ENCODE data around the gene AGBL4. TPM values are rescaled to one million over a fixed set of nuclear protein-coding genes. Genes with fewer than 3 reads are reported as not detected.

AGBL4 gene
- total RNA-seq, 1 donor from 2014 or later: 2.1 TPM

GRCh38 chr1:48969971-48970370, 1053.8 kb downstream of the AGBL4 start:
- H3K9me3 ChIP-seq: no peaks in the 10 kb centered on the region
- no peak for TF ChIP-seq CTCF (IDR thresholded peaks at IDR 0.05)
- H3K27me3 ChIP-seq (ENCODE audit: low read depth): no peaks in the 10 kb centered on the region
- DNase-seq (no peak), ATAC-seq (no peak)
- H3K36me3 ChIP-seq: no peaks in the 10 kb centered on the region
- intact Hi-C loops (cut with DNase I): no loop called here
- H3K4me3 ChIP-seq: no peak overlapping the region
- no peaks in the 10 kb centered on the region for H3K4me1 ChIP-seq
- no peak overlapping the region for H3K27ac ChIP-seq

- no peaks in the 10 kb centered on the region for H3K36me3 ChIP-seq
- no peak for ATAC-seq
- H3K4me1 ChIP-seq: no peaks in the 10 kb centered on the region
- no peak overlapping the region for H3K4me3 ChIP-seq
- TF ChIP-seq CTCF (IDR thresholded peaks at IDR 0.05): no peak
- H3K27ac ChIP-seq: no peak overlapping the region
- no peaks in the 10 kb centered on the region for H3K27me3 ChIP-seq (ENCODE audit: low read depth)
- H3K9me3 ChIP-seq: no peaks in the 10 kb centered on the region
- DNase-seq: no peak
- intact Hi-C loops (cut with DNase I): no loop called here
Observed at GRCh38 chr1:48967318-48967717, 1056.4 kb downstream of the AGBL4 start.

GRCh38 chr1:48966583-48966982, 1057.2 kb downstream of the AGBL4 start:
- no peaks in the 10 kb centered on the region for H3K4me1 ChIP-seq
- no peaks in the 10 kb centered on the region for H3K27me3 ChIP-seq (ENCODE audit: low read depth)
- no peak overlapping the region for H3K4me3 ChIP-seq
- no peak overlapping the region for H3K27ac ChIP-seq
- no peak for DNase-seq
- TF ChIP-seq CTCF (IDR thresholded peaks at IDR 0.05): no peak
- intact Hi-C loops (cut with DNase I): no loop called here
- no peaks in the 10 kb centered on the region for H3K36me3 ChIP-seq
- no peaks in the 10 kb centered on the region for H3K9me3 ChIP-seq
- ATAC-seq: no peak

GRCh38 chr1:48960320-48960719, 1063.4 kb downstream of the AGBL4 start:
- ATAC-seq (no peak), DNase-seq (no peak)
- intact Hi-C loops (cut with DNase I): no loop called here
- Histone ChIP-seq H3K27me3 (ENCODE audit: low read depth) (no peaks in the 10 kb centered on the region), H3K36me3 (no peaks in the 10 kb centered on the region), H3K4me3 (no peak overlapping the region), H3K27ac (no peak overlapping the region), H3K9me3 (no peaks in the 10 kb centered on the region), H3K4me1 (no peaks in the 10 kb centered on the region)
- TF ChIP-seq CTCF (IDR thresholded peaks at IDR 0.05): no peak

- no peak for TF ChIP-seq CTCF (IDR thresholded peaks at IDR 0.05)
- ATAC-seq (no peak), DNase-seq (no peak)
- intact Hi-C loops (cut with DNase I): no loop called here
- no peak overlapping the region for H3K27ac ChIP-seq
- no peak overlapping the region for H3K4me3 ChIP-seq
- no peaks in the 10 kb centered on the region for H3K27me3 ChIP-seq (ENCODE audit: low read depth)
- H3K36me3 ChIP-seq: no peaks in the 10 kb centered on the region
- no peaks in the 10 kb centered on the region for H3K9me3 ChIP-seq
- no peaks in the 10 kb centered on the region for H3K4me1 ChIP-seq
Observed at GRCh38 chr1:48955774-48956173, 1068.0 kb downstream of the AGBL4 start.

GRCh38 chr1:48953617-48954016, 1070.1 kb downstream of the AGBL4 start:
- no peak for ATAC-seq
- intact Hi-C loops (cut with DNase I): no loop called here
- Histone ChIP-seq H3K4me1 (no peaks in the 10 kb centered on the region), H3K9me3 (no peaks in the 10 kb centered on the region), H3K4me3 (no peak overlapping the region), H3K36me3 (no peaks in the 10 kb centered on the region), H3K27ac (no peak overlapping the region), H3K27me3 (ENCODE audit: low read depth) (no peaks in the 10 kb centered on the region)
- no peak for TF ChIP-seq CTCF (IDR thresholded peaks at IDR 0.05)
- DNase-seq: no peak
